Hematopoietic multipotent progenitor cell treated with erythropoietin and hydrocortisone succinate and interleukin-3 and kit ligand, for 4 days (in vitro differentiated cells): ENCODE measurements around the gene AHCY.
A peak's percentile ranks its signal among the peaks of the same experiment; 100 is the strongest.
"Not testable (repeated sequence)": the region's sequence is repeated elsewhere in the genome, so short reads cannot be mapped to it uniquely, and the experiment has no call there.

Experiments
- DNase-seq: peaks from one replicate; pipeline ENCODE4 v3.0.0-alpha.2; 2015

AHCY gene

GRCh38 chr20:34252431-34253086 is 50.6 kb downstream of the AHCY start:
- DNase-seq: not testable (repeated sequence)

GRCh38 chr20:34251619-34252018 is 51.5 kb downstream of the AHCY start:
- DNase-seq: no peak

GRCh38 chr20:34250005-34250404 is 53.1 kb downstream of the AHCY start:
- DNase-seq: no peak

GRCh38 chr20:34249291-34249690 is 53.9 kb downstream of the AHCY start:
- peak; percentile 90 for DNase-seq

GRCh38 chr20:34246126-34246626 is 57.0 kb downstream of the AHCY start:
- DNase-seq: no peak

- DNase-seq: no peak
Observed at GRCh38 chr20:34243377-34243776, 59.8 kb downstream of the AHCY start.

- DNase-seq: no peak
Observed at GRCh38 chr20:34242879-34243278, 60.3 kb downstream of the AHCY start.

GRCh38 chr20:34242015-34242414 is 61.1 kb downstream of the AHCY start:
- DNase-seq: not testable (repeated sequence)

- DNase-seq: no peak
Observed at GRCh38 chr20:34240693-34241615, 62.2 kb downstream of the AHCY start, which contains the start of gene ASIP. Gene ASIP (plus strand): TSS chr20:34241423. CDS start chr20:34260375, 18,952 bp downstream.

GRCh38 chr20:34240121-34240520 is 63.0 kb downstream of the AHCY start:
- no peak for DNase-seq

- no peak for DNase-seq
Observed at GRCh38 chr20:34237942-34238341, 65.2 kb downstream of the AHCY start.

- no peak for DNase-seq
Observed at GRCh38 chr20:34235875-34236274, 67.3 kb downstream of the AHCY start.

GRCh38 chr20:34233687-34234086 is 69.5 kb downstream of the AHCY start:
- no peak for DNase-seq

- DNase-seq: no peak
Observed at GRCh38 chr20:34232494-34233087, 70.6 kb downstream of the AHCY start.

- no peak for DNase-seq
Observed at GRCh38 chr20:34231634-34232033, 71.5 kb downstream of the AHCY start.
